NT2/D1 (cell line): ENCODE data around the gene ZNF470.

ENCODE experiments used
- SUZ12 ChIP-seq: IDR thresholded peaks from 2 replicates; pipeline ENCODE4 v1.6.1; 2011; ENCODE audit not compliant: insufficient read length, insufficient read depth; ENCODE audit errors: extremely low read depth
- YY1 ChIP-seq: IDR thresholded peaks from 2 replicates; pipeline ENCODE4 v1.6.1; 2011; ENCODE audit not compliant: insufficient read length, insufficient read depth
- ZNF274 ChIP-seq: IDR thresholded peaks from 2 replicates; pipeline ENCODE4 v1.6.1; 2011; ENCODE audit warnings: mild to moderate bottlenecking, low read depth, low read length

- TF ChIP-seq ZNF274 (no peak), YY1 (no peak), SUZ12 (no peak)
Observed at GRCh38 chr19:56611288-56611687, 44.0 kb downstream of the ZNF470 start.
